Natural killer cell (primary cell): ENCODE data around the gene CENPVL3. TPM values are rescaled to one million over a fixed set of nuclear protein-coding genes. Genes with fewer than 3 reads are reported as not detected.

Experiments used
- ATAC-seq, 3 donors: fragments of 150-1000 bp in 2 of 3; fragments of 200-7000 bp in 1 of 3; cut with Tn5 transposase; 1 replicate in 1 of 3; 2 replicates in 2 of 3; pipeline ENCODE4 v1.10.0; 2021; ENCODE audit warnings: mild to moderate bottlenecking in 2 of 3, moderate library complexity in 2 of 3
- DNase-seq, 2 donors: peaks; one replicate each; pipeline versions ENCODE4 v3.0.0 to v3.0.0-alpha.2; 2013 to 2021; ENCODE audit warnings: mixed read lengths in 1 of 2
- H3K27ac ChIP-seq: one replicate; pipeline ENCODE4 v1.5.1; 2013; ENCODE audit warnings: mild to moderate bottlenecking, low read length
- H3K27me3 ChIP-seq: one replicate; pipeline ENCODE4 v1.6.1; 2013; ENCODE audit warnings: low read length; ENCODE audit not compliant: control insufficient read depth, insufficient read depth
- H3K36me3 ChIP-seq: one replicate; pipeline ENCODE4 v1.6.1; 2013; ENCODE audit warnings: low read length; ENCODE audit not compliant: control insufficient read depth, insufficient read depth
- H3K4me1 ChIP-seq: one replicate; pipeline ENCODE4 v1.6.1; 2013; ENCODE audit warnings: low read length; ENCODE audit not compliant: control insufficient read depth, insufficient read depth
- H3K4me3 ChIP-seq: one replicate; pipeline ENCODE4 v1.5.1; 2013; ENCODE audit warnings: low read length
- H3K9me3 ChIP-seq: one replicate; pipeline ENCODE4 v1.6.1; 2013; ENCODE audit warnings: low read length; ENCODE audit not compliant: control insufficient read depth, insufficient read depth
- H3K27ac Mint-ChIP-seq, 2 donors: one replicate each; pipeline ENCODE4 v1.8.0; 2022; ENCODE audit warnings: mild to moderate bottlenecking in 2 of 2, mixed read lengths in 2 of 2, moderate library complexity in 1 of 2
- H3K27me3 Mint-ChIP-seq, 2 donors: one replicate each; pipeline ENCODE4 v1.8.0; 2022; ENCODE audit warnings: low read depth in 2 of 2, mixed read lengths in 2 of 2
- H3K36me3 Mint-ChIP-seq: one replicate; pipeline ENCODE4 v1.8.0; 2022; ENCODE audit warnings: mixed read lengths
- H3K4me1 Mint-ChIP-seq, 2 donors: one replicate each; pipeline ENCODE4 v1.8.0; 2022; ENCODE audit warnings: mixed read lengths in 2 of 2
- H3K4me3 Mint-ChIP-seq: one replicate; pipeline ENCODE4 v1.8.0; 2022; ENCODE audit warnings: mild to moderate bottlenecking, moderate library complexity, mixed read lengths
- H3K9me3 Mint-ChIP-seq, 2 donors: one replicate each; pipeline ENCODE4 v1.8.0; 2022; ENCODE audit warnings: mixed read lengths in 2 of 2
- WGBS: methylation state at CpG from one replicate; pipeline ENCODE4 v1.1.7; 2013; ENCODE audit warnings: missing lambda C conversion rate; ENCODE audit not compliant: insufficient coverage; 5-methylcytosine and 5-hydroxymethylcytosine counted together
- intact Hi-C: fragments of 100-400 bp; cut with micrococcal nuclease; formaldehyde crosslinking; loops from one replicate; pipeline ENCODE4 v1.14.2; 2022
- total RNA-seq, 4 donors: library from RNA; stranded (reverse); fragments of 120-200 nt in 1 of 4; gene quantifications; one replicate each; pipeline versions ENCODE4 v1.2.3 to v1.2.4, GENCODE V29; 2013 to 2022
- TF ChIP-seq, protein P1 (sequence below): fragments of 200-600 bp; IDR thresholded peaks from one replicate; pipeline ENCODE4 v1.8.0; 2022; ENCODE audit warnings: antibody characterized with exemption

Gene CENPVL3
- total RNA-seq, 3 donors from 2014 or later (not counting 1 experiment from before 2014, with no cell fraction given), result not detected

DNA sequence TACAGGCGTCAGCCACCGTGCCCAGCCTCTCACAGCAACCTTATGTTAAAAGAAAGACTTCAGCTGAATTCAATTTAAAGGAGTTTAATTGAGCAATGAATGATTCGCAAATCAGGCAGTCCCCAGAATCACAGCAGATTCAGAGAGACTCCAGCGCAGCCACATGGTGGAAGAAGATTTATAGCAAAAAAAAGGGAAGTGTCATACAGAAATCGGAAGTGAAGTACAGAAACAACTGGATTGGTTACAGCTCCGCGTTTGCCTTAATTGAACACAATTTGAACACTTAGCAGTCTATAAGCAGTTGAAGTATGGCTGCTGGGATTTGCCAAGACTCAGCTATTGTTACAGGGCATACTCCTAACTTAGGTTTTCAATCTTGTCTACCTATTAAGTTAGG, 19.8 kb downstream of the CENPVL3 start:
- intact Hi-C loops, result no loop called here
- Mint-ChIP-seq H3K27me3 (peaks cover 3 to 47% of the 10 kb centered on the region in 2 donors), H3K4me1 (no peaks in the 10 kb centered on the region), H3K4me3 (no peak overlapping the region), H3K36me3 (no peaks in the 10 kb centered on the region), H3K9me3 (no peaks in the 10 kb centered on the region), H3K27ac (no peak overlapping the region)
- TF ChIP-seq, protein P1, sequence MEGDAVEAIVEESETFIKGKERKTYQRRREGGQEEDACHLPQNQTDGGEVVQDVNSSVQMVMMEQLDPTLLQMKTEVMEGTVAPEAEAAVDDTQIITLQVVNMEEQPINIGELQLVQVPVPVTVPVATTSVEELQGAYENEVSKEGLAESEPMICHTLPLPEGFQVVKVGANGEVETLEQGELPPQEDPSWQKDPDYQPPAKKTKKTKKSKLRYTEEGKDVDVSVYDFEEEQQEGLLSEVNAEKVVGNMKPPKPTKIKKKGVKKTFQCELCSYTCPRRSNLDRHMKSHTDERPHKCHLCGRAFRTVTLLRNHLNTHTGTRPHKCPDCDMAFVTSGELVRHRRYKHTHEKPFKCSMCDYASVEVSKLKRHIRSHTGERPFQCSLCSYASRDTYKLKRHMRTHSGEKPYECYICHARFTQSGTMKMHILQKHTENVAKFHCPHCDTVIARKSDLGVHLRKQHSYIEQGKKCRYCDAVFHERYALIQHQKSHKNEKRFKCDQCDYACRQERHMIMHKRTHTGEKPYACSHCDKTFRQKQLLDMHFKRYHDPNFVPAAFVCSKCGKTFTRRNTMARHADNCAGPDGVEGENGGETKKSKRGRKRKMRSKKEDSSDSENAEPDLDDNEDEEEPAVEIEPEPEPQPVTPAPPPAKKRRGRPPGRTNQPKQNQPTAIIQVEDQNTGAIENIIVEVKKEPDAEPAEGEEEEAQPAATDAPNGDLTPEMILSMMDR, result no peak
- ATAC-seq, result no peak
- 14% methylated on average over 7 of the region's 7 CpGs for WGBS
- no peaks in the 10 kb centered on the region for H3K27me3 ChIP-seq
- no peaks in the 10 kb centered on the region for H3K4me1 ChIP-seq
- no peak overlapping the region for H3K27ac ChIP-seq
- no peaks in the 10 kb centered on the region for H3K9me3 ChIP-seq
- H3K4me3 ChIP-seq, result no peak overlapping the region
- no peaks in the 10 kb centered on the region for H3K36me3 ChIP-seq
- no peak for DNase-seq

DNA sequence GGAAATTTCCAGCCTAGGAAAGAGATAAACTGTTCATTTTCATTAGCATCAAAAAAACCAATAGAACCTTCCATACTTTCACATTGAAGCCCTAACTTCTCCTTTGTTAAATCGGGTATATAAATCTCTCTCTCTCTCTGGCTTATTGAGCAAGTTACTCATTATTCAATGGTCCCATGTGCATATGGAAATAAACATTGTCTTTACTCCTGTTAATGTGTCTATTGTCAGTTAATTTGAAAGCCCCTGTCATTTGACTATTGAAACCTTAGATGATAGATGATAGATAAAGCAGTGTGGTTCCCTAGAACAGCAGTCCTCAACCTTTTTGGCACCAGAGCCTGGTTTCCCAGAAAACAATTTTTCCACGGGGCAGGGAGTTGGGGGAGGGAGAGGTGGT, 46.8 kb downstream of the CENPVL3 start:
- Mint-ChIP-seq H3K36me3 (no peaks in the 10 kb centered on the region), H3K4me1 (no peaks in the 10 kb centered on the region), H3K27ac (no peak overlapping the region), H3K9me3 (no peaks in the 10 kb centered on the region), H3K27me3 (peaks cover 2 to 25% of the 10 kb centered on the region in 2 donors), H3K4me3 (no peak overlapping the region)
- Histone ChIP-seq H3K27me3 (no peaks in the 10 kb centered on the region), H3K36me3 (no peaks in the 10 kb centered on the region), H3K4me1 (no peaks in the 10 kb centered on the region), H3K4me3 (no peak overlapping the region), H3K9me3 (no peaks in the 10 kb centered on the region), H3K27ac (no peak overlapping the region)
- ATAC-seq (no peak), DNase-seq (no peak)
- TF ChIP-seq, protein P1, result no peak
- WGBS, result 80% methylated on average over 1 of the region's 2 CpGs
- intact Hi-C loops, result no loop called here

DNA sequence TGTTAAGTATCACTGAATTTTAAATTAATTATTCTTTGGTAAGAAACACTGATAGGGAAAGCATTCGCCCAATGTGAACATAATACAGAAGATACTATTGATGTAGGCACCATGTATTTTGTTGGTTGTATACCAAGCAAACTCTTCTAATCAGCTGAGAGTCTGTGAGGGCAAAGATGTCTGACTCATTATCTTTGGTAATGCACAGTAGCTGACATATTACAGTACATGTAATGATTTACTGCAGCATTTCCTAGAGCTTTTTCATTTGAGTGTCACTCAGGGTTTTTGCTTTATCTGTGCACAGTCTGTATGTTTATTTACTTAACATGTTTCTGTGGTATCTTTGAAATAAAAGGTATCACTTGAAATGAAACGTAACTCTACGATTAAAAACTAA, 49.2 kb downstream of the CENPVL3 start:
- TF ChIP-seq, protein P1, result no peak
- H3K4me3 Mint-ChIP-seq, result no peak overlapping the region
- Histone ChIP-seq H3K4me1 (no peaks in the 10 kb centered on the region), H3K9me3 (no peaks in the 10 kb centered on the region), H3K27ac (no peak overlapping the region), H3K36me3 (no peaks in the 10 kb centered on the region), H3K4me3 (no peak overlapping the region), H3K27me3 (no peaks in the 10 kb centered on the region)
- no peaks in the 10 kb centered on the region for H3K4me1 Mint-ChIP-seq
- peaks cover 0 to 30% of the 10 kb centered on the region in 2 donors for H3K27me3 Mint-ChIP-seq
- DNase-seq (no peak), ATAC-seq (no peak)
- WGBS, result no CpG with 5 or more reads among the region's 3 CpGs
- H3K9me3 Mint-ChIP-seq, result no peaks in the 10 kb centered on the region
- H3K36me3 Mint-ChIP-seq, result no peaks in the 10 kb centered on the region
- H3K27ac Mint-ChIP-seq, result no peak overlapping the region
- intact Hi-C loops, result no loop called here

DNA sequence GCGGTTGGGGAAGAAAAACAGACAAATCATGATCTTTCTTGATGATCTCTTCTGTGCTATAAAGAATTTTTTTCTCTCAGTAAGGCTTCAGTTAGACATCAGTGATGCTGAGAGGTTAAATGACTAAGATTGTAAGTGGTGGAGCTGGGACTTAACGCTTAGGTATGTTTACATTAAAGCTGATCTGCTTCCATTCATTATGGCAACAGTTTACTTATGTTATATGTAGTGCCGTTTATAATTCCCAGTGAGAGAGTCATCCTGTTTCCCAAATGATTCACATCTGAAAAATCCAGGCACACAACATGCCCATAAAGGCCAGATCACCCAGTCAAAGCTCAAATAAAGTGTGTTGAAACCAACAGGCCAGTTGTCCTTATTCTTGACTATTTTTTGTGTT, 50.1 kb downstream of the CENPVL3 start:
- Mint-ChIP-seq H3K27me3 (peaks cover 0 to 27% of the 10 kb centered on the region in 2 donors), H3K4me1 (no peaks in the 10 kb centered on the region), H3K4me3 (no peak overlapping the region), H3K36me3 (no peaks in the 10 kb centered on the region), H3K27ac (no peak overlapping the region), H3K9me3 (no peaks in the 10 kb centered on the region)
- intact Hi-C loops, result no loop called here
- Histone ChIP-seq H3K4me3 (no peak overlapping the region), H3K36me3 (no peaks in the 10 kb centered on the region), H3K4me1 (no peaks in the 10 kb centered on the region), H3K9me3 (no peaks in the 10 kb centered on the region), H3K27ac (no peak overlapping the region), H3K27me3 (no peaks in the 10 kb centered on the region)
- ATAC-seq, result no peak
- no peak for DNase-seq
- 67% methylated on average over 1 of the region's 3 CpGs for WGBS
- TF ChIP-seq, protein P1, result no peak
